PC-3 (cell line): ENCODE measurements around the gene OLFM3. TPM values are rescaled to one million over a fixed set of nuclear protein-coding genes. Genes with fewer than 3 reads are reported as not detected.

ENCODE experiments used
- ATAC-seq: fragments of 200-7000 bp; cut with Tn5 transposase; 2 replicates; pipeline ENCODE4 v1.9.1; 2020; ENCODE audit warnings: mild to moderate bottlenecking, moderate library complexity
- BruUV-seq: library from RNA; stranded (reverse); fragments of 400-500 nt; replicated peaks from 2 replicates; lab custom pipeline; 2021; lab: Mats Ljungman, UMichigan
- CTCF ChIA-PET: fragments of 300-600 bp; sonication (Branson Sonifier 250); formaldehyde crosslinking; loops from one replicate; lab custom pipeline; 2022; ENCODE audit warnings: antibody characterized with exemption; lab: Charles Lee
- POLR2A ChIA-PET: fragments of 300-600 bp; sonication (Branson Sonifier 250); formaldehyde crosslinking; loops from one replicate; lab custom pipeline; 2022; ENCODE audit warnings: antibody characterized with exemption; ENCODE audit not compliant: unreplicated experiment; lab: Charles Lee
- DNase-seq: peaks from one replicate; pipeline ENCODE4 v3.0.0-alpha.2; 2015
- H2AFZ ChIP-seq: fragments of 300-600 bp; sonication (generic); 2 replicates; pipeline ENCODE4 v1.6.0; 2016; ENCODE audit warnings: antibody characterized with exemption, low read length
- H3F3A ChIP-seq: fragments of 300-600 bp; sonication (generic); one replicate; pipeline ENCODE4 v1.6.0; 2017; ENCODE audit warnings: antibody characterized with exemption, low read length, control low read depth, mild to moderate bottlenecking; ENCODE audit not compliant: unreplicated experiment
- H3K27ac ChIP-seq: fragments of 300-600 bp; sonication (generic); 2 replicates; pipeline ENCODE4 v1.5.1; 2016; ENCODE audit warnings: mild to moderate bottlenecking, low read length
- H3K27me3 ChIP-seq: fragments of 300-600 bp; sonication (generic); 2 replicates; pipeline ENCODE4 v1.6.1; 2016; ENCODE audit warnings: low read length, mixed read lengths
- H3K36me3 ChIP-seq: fragments of 300-600 bp; sonication (generic); 2 replicates; pipeline ENCODE4 v1.6.1; 2016; ENCODE audit warnings: low read depth, mixed run types, low read length, mixed read lengths
- H3K4me1 ChIP-seq: fragments of 300-600 bp; sonication (generic); 2 replicates; pipeline ENCODE4 v1.5.1; 2016; ENCODE audit warnings: low read length; ENCODE audit not compliant: insufficient read depth
- H3K4me2 ChIP-seq: fragments of 300-600 bp; sonication (generic); 2 replicates; pipeline ENCODE4 v1.6.0; 2016; ENCODE audit warnings: low read length
- H3K4me3 ChIP-seq: fragments of 300-600 bp; sonication (generic); 2 replicates; pipeline ENCODE4 v1.5.1; 2016; ENCODE audit warnings: mild to moderate bottlenecking, low read length, mixed read lengths
- H3K79me2 ChIP-seq: fragments of 300-600 bp; sonication (generic); 2 replicates; pipeline ENCODE4 v1.6.1; 2017; ENCODE audit warnings: low read length, mixed read lengths
- H3K9ac ChIP-seq: fragments of 300-600 bp; sonication (generic); 2 replicates; pipeline ENCODE4 v1.6.0; 2016; ENCODE audit warnings: mild to moderate bottlenecking, low read length
- H3K9me2 ChIP-seq: fragments of 300-600 bp; sonication (generic); replicated peaks from 2 replicates; pipeline ENCODE4 v1.6.1; 2016; ENCODE audit warnings: mixed run types, low read length, mixed read lengths
- H3K9me3 ChIP-seq: fragments of 300-600 bp; sonication (generic); 2 replicates; pipeline ENCODE4 v1.6.1; 2016; ENCODE audit warnings: low read length, mixed read lengths
- H4K20me1 ChIP-seq: fragments of 300-600 bp; sonication (generic); 2 replicates; pipeline ENCODE4 v1.6.1; 2016; ENCODE audit warnings: low read length, mixed read lengths
- CTCF ChIP-seq: fragments of 300-600 bp; sonication (generic); conservative IDR thresholded peaks from 2 replicates; pipeline ENCODE4 v1.5.1; 2017; ENCODE audit warnings: antibody characterized with exemption, low read depth, mild to moderate bottlenecking, low read length
- EZH2 ChIP-seq: fragments of 300-600 bp; sonication (generic); IDR thresholded peaks from one replicate; pipeline ENCODE4 v1.6.1; 2017; ENCODE audit warnings: antibody characterized with exemption, mild to moderate bottlenecking, low read length; ENCODE audit not compliant: unreplicated experiment
- EZH2phosphoT487 ChIP-seq: fragments of 300-600 bp; sonication (generic); IDR thresholded peaks from 2 replicates; pipeline ENCODE4 v1.6.1; 2018; ENCODE audit warnings: mild to moderate bottlenecking, antibody characterized with exemption, low read length, borderline replicate concordance
- intact Hi-C: fragments of 100-400 bp; cut with micrococcal nuclease; formaldehyde crosslinking; loops from 2 replicates; pipeline ENCODE4 v1.9.0; 2023
- total RNA-seq: library from RNA; depleted of rRNA; stranded (reverse); fragments of >200 nt; gene quantifications from 2 replicates; pipeline ENCODE4 v1.2.3, GENCODE V29; 2014

OLFM3 gene
- total RNA-seq, 1 experiment from 2014 or later = not detected

GRCh38 chr1:101820071-101820470 lies 176.7 kb downstream of the OLFM3 start:
- ATAC-seq = peak; percentile 69
- no peaks in the 10 kb centered on the region for H3K36me3 ChIP-seq
- BruUV-seq = no TSS peak
- H3K27me3 ChIP-seq = peaks cover 37% of the 10 kb centered on the region
- H3K4me3 ChIP-seq = no peak overlapping the region
- TF ChIP-seq EZH2phosphoT487 = no peak
- no peak for TF ChIP-seq EZH2
- TF ChIP-seq CTCF = peak; percentile 62
- H2AFZ ChIP-seq = no peak overlapping the region
- intact Hi-C loops = loop anchor here (2.0 kb wide), 1 partner anchor 371 kb away; no protein-coding TSS in a partner anchor
- peak; percentile 57 for DNase-seq
- H3F3A ChIP-seq = no peaks in the 10 kb centered on the region
- H3K9me3 ChIP-seq = no peaks in the 10 kb centered on the region
- no peak overlapping the region for H3K4me2 ChIP-seq
- CTCF ChIA-PET = interaction anchor here (0.5 kb wide), 1 partner anchor 149 kb away, joined by 4 read pairs; no protein-coding TSS in a partner anchor
- POLR2A ChIA-PET = no interaction called here
- H3K9me2 ChIP-seq = no peaks in the 10 kb centered on the region
- H4K20me1 ChIP-seq = no peaks in the 10 kb centered on the region
- no peaks in the 10 kb centered on the region for H3K79me2 ChIP-seq
- H3K27ac ChIP-seq = no peak overlapping the region
- no peak overlapping the region for H3K9ac ChIP-seq
- H3K4me1 ChIP-seq = no peaks in the 10 kb centered on the region

- no peak overlapping the region for H3K27ac ChIP-seq
- BruUV-seq = no TSS peak
Measured at GRCh38 chr1:101816262-101816661, 180.5 kb downstream of the OLFM3 start.

More at GRCh38 chr1:101816262-101816661, 180.5 kb downstream of the OLFM3 start:
- no peak overlapping the region for H3K4me2 ChIP-seq
- no peaks in the 10 kb centered on the region for H4K20me1 ChIP-seq
- H3K9ac ChIP-seq = no peak overlapping the region
- no peaks in the 10 kb centered on the region for H3K9me2 ChIP-seq
- peaks cover 39% of the 10 kb centered on the region for H3K27me3 ChIP-seq
- H3F3A ChIP-seq = no peaks in the 10 kb centered on the region
- H3K9me3 ChIP-seq = no peaks in the 10 kb centered on the region
- H3K4me3 ChIP-seq = no peak overlapping the region
- no peaks in the 10 kb centered on the region for H3K79me2 ChIP-seq
- H2AFZ ChIP-seq = no peak overlapping the region
- H3K4me1 ChIP-seq = no peaks in the 10 kb centered on the region
- intact Hi-C loops = no loop called here
- DNase-seq = no peak
- no peaks in the 10 kb centered on the region for H3K36me3 ChIP-seq
- ATAC-seq = no peak
- ChIA-PET CTCF (no interaction called here), POLR2A (no interaction called here)
- TF ChIP-seq CTCF (no peak), EZH2phosphoT487 (no peak), EZH2 (no peak)
